Tibial nerve (tissue), 4 donors: ENCODE measurements around the gene SYT11.

ENCODE experiments used
- CTCF ChIP-seq, 5 experiments: fragments of 200-600 bp in 3 of 5; fragments of 450-650 bp in 2 of 5; sonication (generic) in 3 of 5; IDR thresholded peaks; one replicate each; pipeline ENCODE4 v1.5.1; 2016 to 2019; ENCODE audit warnings: antibody characterized with exemption in 5 of 5, mild to moderate bottlenecking in 3 of 5, moderate library complexity in 2 of 5
- EP300 ChIP-seq, 2 donors: sonication (generic); formaldehyde crosslinking; IDR thresholded peaks; one replicate each; pipeline ENCODE4 v1.6.1; 2017; ENCODE audit warnings: antibody characterized with exemption in 2 of 2, mild to moderate bottlenecking in 1 of 2
- POLR2A ChIP-seq, 2 donors: fragments of 450-650 bp; IDR thresholded peaks; one replicate each; pipeline ENCODE4 v1.6.1; 2017; ENCODE audit warnings: antibody characterized with exemption in 2 of 2, mild to moderate bottlenecking in 2 of 2, moderate library complexity in 2 of 2

GRCh38 chr1:155925506-155925905 is 66.1 kb downstream of the SYT11 start:
- TF ChIP-seq CTCF (IDR thresholded peaks at IDR 0.05) (no peak), POLR2A (IDR thresholded peaks at IDR 0.05) (no peak), EP300 (IDR thresholded peaks at IDR 0.05) (no peak)
